Endometrial microvascular endothelial cells (primary cell): ENCODE measurements around the gene MEI1. TPM values are rescaled to one million over a fixed set of nuclear protein-coding genes. Genes with fewer than 3 reads are reported as not detected.
"Not testable (repeated sequence)": the region's sequence is repeated elsewhere in the genome, so short reads cannot be mapped to it uniquely, and the experiment has no call there.

ENCODE experiments used
- in situ Hi-C: cut with HindIII; loops from 2 replicates; pipeline ENCODE4 v1.10.0; 2017; ENCODE audit warnings: low sequenced_read_pairs, low pct_unique_long_range_greater_than_20kb; ENCODE audit errors: inconsistent ontology term
- total RNA-seq: library from RNA; depleted of rRNA; stranded (reverse); fragments of >200 nt; gene quantifications from one replicate; pipeline ENCODE4 v1.2.3, GENCODE V29; 2015; ENCODE audit errors: inconsistent ontology term

The MEI1 gene
- total RNA-seq, 1 donor from 2014 or later: 0.28 TPM

DNA sequence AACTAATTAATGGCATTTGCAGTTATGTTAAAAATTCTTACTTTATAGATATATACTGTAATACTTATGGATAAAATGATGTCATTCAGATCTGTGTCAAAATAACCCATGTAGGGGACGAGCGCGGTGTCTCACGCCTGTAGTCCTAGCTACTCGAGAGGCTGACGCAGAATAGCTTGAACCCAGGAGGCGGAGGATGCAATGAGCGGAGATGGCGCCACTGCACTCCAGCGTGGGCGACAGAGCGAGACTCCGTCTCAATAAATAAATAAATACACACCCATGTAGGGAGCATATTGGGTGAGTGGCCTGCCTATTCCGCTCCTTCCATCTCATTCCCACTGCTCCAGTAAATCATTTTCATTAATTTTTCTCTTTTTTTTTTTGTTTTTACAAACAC, 17.7 kb upstream of the MEI1 start:
- in situ Hi-C loops: no loop called here

- in situ Hi-C loops: no loop called here
Observed at GRCh38 chr22:41682033-41682807, 17.1 kb upstream of the MEI1 start.

DNA sequence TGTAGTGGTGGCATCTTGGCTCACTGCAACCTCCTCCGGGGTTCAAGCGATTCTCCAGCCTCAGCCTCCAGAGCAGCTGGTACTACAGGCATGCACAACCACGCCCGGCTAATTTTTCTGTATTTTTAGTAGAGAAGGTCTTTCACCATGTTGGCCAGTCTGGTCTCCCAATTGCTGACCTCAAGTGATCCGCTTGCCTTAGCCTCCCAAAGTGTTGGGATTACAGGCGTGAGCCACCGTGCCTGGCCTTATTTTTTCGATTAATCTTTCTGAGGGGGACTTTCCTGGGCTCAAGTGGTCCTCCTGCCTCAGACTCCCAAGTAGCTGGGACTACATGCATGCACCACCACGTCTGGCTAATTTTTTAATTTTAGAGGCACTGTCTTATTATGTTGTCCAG, 16.3 kb upstream of the MEI1 start:
- in situ Hi-C loops: no loop called here

DNA sequence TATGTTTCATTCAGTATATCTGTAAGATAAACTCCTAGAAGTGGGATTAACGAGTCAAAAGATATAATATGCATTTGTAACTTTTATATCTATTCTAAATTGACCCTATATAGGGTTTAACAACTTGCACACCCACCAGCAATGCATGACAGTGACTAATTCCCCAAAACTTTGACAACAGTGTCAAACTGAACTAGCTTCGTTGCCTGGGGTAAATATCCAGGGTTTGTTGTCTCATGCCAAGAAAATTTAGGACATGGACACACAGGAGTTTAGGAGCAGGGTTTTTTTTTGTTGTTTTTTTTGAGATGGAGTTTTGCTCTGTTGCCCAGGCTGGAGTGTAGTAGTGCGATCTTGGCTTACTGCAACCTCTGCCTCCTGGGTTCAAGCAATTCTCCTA, 15.7 kb upstream of the MEI1 start:
- in situ Hi-C loops: no loop called here

GRCh38 chr22:41684194-41684593, 15.1 kb upstream of the MEI1 start:
- in situ Hi-C loops: no loop called here

DNA sequence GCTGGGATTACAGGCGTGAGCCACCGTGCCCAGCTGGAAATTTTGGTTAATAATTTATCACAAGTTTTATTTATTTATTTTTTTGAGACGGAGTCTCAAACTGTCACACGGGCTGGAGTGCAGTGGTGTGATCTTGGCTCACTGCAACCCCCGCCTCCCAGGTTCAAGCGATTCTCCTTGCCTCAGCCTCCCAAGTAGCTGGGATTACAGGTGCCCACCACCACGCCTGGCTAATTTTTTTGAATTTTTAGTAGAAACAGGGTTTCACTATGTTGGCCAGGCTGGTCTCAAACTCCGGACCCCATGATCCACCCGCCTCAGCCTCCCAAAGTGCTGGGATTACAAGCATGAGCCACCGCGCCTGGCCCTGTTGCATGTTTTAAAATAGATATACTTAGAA, 12.4 kb upstream of the MEI1 start:
- in situ Hi-C loops: not testable (repeated sequence)

- in situ Hi-C loops: no loop called here
Observed at GRCh38 chr22:41687901-41688364, 11.4 kb upstream of the MEI1 start.

DNA sequence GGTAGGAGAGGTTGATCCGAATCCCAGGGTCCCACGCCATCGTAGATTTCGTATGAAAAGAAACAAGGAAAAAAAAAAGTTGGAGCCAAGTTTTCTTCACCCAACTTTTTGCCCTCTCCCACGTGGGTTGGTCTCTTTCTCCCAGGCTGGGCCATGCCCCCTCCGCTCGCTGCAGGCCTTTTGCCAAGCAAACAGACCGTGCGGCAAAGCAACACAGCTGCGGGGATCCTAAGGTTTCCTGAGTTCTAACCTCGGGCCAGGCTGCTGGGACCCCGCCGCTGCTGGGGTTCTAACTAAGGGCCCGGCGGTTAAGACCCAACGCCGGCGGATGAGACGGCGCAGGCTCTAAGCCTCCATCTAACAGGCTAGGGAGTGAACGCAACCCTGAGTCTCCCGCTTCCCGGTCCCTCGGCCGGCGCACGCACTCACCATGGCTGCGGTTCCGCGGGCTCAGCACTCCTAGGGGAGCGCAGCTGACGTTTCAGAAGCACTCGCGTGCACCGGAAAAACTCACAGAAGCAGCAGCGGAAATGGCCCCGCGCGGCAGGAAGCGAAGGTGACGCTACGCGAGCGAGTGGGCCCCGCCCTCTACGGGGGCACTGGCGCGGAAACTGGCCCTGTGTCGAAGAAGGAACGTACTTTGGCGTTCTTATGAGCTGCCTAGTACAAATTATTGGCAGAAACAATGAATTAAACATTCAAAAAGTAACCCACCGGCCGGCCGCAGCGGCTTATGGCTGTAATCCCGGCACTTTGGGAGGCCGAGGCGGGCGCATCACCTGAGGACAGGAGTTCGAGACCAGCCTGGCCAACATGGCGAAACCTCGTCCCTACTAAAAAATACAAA, 10.7 kb upstream of the MEI1 start, which contains the start of gene SNU13:
Gene SNU13 (minus strand): TSS at position 503 of the 847 bp plus-strand sequence. CDS start 71 bp downstream, at position 432.
- in situ Hi-C loops: no loop called here

- in situ Hi-C loops: no loop called here
Observed at GRCh38 chr22:41690476-41690875, 8.8 kb upstream of the MEI1 start.

DNA sequence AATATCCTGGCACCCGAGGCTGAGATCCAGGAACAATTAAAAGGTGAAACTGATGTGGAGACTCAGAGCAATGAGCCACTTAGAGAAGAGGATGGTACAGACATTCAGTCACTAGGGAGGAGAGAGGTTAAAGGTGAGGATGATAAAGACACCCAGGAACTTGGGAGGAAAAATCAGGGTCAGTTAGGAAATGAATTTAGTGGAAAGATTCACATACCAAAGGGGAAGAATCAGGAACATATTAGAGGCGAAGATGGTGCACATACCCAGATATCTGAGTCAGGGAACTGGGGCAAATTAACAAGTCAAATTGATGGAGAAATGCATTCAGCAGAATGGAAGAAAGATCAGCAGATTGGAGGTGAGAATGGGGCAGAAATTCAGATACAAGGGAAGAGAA, 4.1 kb upstream of the MEI1 start:
- in situ Hi-C loops: no loop called here

DNA sequence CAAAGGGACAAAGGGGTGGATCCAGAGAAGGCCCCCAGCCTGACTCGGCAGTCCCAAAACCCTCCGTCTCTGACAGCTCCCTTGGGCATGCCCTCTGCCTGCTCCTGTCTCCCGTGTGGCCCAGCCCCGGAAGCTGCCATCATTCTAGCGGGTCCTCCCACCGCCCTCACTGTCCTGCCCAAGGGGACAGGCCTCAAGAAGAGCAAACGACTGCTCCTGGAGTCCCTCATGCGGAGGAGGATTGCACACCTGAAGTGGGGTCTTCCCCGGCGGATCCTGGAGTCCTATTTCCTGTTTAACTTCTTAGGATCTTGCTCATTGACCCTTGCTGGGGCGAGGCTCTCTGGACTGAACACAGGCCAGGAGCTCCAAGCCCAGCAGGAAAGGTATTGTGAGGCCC, 2.6 kb upstream of the MEI1 start:
- in situ Hi-C loops: no loop called here

DNA sequence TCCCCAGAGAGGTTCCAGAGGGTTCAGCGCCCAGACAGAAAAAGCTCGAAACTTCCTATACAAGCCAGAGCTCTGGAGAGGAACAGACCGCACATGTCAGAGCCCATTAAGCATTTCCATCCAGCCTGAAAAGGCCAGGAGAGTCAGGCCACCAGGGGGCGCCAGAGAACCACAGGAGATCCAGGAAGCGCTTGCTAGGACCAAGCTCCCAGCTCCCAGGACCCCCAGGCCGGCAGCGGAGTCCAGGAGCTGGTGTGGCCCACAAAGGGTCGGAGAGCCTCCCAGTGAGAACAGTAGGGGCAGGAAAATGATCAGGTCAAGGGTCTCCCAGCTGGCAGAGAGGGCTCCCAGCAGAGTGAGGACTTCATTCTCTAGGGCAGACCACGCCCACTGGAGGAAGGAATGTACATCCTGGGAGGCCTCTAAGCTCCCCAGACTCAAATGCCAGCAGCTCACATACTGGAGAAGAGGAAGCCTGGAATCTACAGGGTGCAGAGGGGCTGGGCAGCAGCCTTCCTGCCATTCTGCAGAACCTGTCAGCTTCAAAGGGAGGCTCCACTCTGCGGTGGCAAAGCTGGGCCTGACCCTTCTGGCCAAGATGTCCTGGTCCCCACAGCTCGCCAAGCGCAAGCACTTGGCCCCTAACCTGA, 2.1 kb upstream of the MEI1 start:
- in situ Hi-C loops: no loop called here

DNA sequence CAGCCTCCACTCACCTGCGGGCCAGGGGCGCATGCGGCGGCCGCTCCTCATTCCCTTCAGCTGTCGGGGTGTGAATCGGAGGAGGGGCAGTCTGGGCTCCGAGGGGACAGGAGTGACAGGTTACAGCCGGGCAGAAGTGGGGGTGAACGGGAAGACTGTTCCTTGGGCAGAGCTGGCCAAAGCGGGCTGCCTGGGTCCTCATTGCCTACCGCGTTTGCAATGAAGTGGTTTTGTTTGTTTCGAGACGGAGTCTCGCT, 733 bp downstream of the MEI1 start:
- in situ Hi-C loops: no loop called here

GRCh38 chr22:41702763-41703162, 3.5 kb downstream of the MEI1 start:
- in situ Hi-C loops: no loop called here

DNA sequence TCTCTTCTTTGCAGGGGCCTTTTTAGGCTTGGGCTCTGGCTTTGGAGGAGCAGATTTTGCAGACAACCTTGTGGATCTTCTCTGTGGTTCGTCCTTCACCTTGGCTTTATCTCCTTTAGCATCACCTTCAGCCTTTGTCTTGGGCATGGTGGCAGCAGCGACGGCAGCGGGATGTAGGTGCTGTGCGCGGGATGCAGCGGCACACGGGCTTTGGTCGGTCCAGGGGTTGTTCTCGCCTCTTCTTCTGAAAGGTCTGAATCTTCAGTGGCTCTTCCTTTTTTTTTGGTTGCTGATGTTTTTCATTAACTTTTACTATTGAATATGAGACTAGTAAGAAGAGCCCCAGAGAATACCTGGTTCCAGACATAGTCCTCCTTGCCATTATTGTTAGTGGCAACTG, 10.0 kb downstream of the MEI1 start:
- in situ Hi-C loops: no loop called here

GRCh38 chr22:41713004-41713403, 13.7 kb downstream of the MEI1 start:
- in situ Hi-C loops: no loop called here

- in situ Hi-C loops: no loop called here
Observed at GRCh38 chr22:41722496-41722895, 23.2 kb downstream of the MEI1 start.

DNA sequence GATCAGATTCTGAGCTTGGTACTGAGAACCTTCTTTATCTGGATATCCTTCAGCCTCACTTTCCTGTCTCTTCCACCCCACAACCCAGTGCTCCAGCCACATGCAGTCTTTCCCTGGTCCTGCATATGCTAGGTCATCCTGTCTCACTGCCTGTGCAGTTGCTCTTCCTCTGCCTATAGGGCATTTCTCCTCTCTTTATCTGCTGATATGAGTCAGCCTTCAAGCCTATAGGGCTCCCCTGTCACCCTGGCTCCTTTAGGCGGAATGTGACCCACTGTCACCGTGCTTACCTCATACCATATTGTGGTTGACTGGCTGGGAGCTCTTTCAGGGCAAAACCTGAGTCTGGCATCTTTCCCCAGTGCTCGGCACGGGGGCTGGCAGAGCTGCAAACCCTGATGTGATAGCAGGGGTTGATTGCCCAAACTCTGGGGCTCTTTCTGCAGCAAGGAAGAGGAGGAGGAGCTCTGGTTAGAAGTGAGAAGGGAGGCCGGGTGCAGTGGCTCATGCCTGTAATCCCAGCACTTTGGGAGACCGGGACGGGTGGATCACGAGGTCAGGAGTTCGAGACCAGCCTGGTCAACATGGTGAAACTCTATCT, 26.3 kb downstream of the MEI1 start:
- in situ Hi-C loops: no loop called here

GRCh38 chr22:41731609-41732008, 32.3 kb downstream of the MEI1 start:
- in situ Hi-C loops: no loop called here
